ENCODE data around the gene SCLY. TPM values are rescaled to one million over a fixed set of nuclear protein-coding genes. Genes with fewer than 3 reads are reported as not detected.

Gene SCLY
- total and polyA plus RNA-seq, 9 donors: 7.3 to 18.0 (median 12.5) TPM

GRCh38 chr2:238102865-238103264 is 42.1 kb downstream of the SCLY start:
- intact Hi-C loops (cut with DNase I): no loop called here
- H3K27me3 ChIP-seq: no peaks in the 10 kb centered on the region
- TF ChIP-seq CTCF (IDR thresholded peaks at IDR 0.05) (no peak), EP300 (IDR thresholded peaks at IDR 0.05) (no peak), POLR2A (IDR thresholded peaks at IDR 0.05) (no peak)
- H3K4me3 ChIP-seq: no peak overlapping the region
- H3K27ac ChIP-seq: no peak overlapping the region
- 81 to 89% (median 86%) methylated on average over 10 of the region's 10 CpGs for WGBS, 3 donors
- peak in 1 of 5 donors; percentile 3 for DNase-seq
- H3K4me1 ChIP-seq (ENCODE audit: insufficient read depth): no peaks in the 10 kb centered on the region
- no peaks in the 10 kb centered on the region for H3K9me3 ChIP-seq
- no peaks in the 10 kb centered on the region for H3K36me3 ChIP-seq

GRCh38 chr2:238103465-238104225 is 42.8 kb downstream of the SCLY start:
- Histone ChIP-seq H3K36me3 (no peaks in the 10 kb centered on the region), H3K4me3 (no peak overlapping the region), H3K9me3 (no peaks in the 10 kb centered on the region), H3K27me3 (no peaks in the 10 kb centered on the region), H3K4me1 (ENCODE audit: insufficient read depth) (no peaks in the 10 kb centered on the region), H3K27ac (no peak overlapping the region)
- intact Hi-C loops (cut with DNase I): no loop called here
- WGBS, 3 donors: 81 to 85% (median 83%) methylated on average over 18 of the region's 18 CpGs
- DNase-seq: peak in 1 of 5 donors; percentile 6
- TF ChIP-seq EP300 (IDR thresholded peaks at IDR 0.05): no peak
- no peak for TF ChIP-seq CTCF (IDR thresholded peaks at IDR 0.05)
- TF ChIP-seq POLR2A (IDR thresholded peaks at IDR 0.05): no peak

- Histone ChIP-seq H3K4me1 (ENCODE audit: insufficient read depth) (no peaks in the 10 kb centered on the region), H3K27me3 (no peaks in the 10 kb centered on the region), H3K9me3 (no peaks in the 10 kb centered on the region), H3K4me3 (no peak overlapping the region), H3K27ac (no peak overlapping the region), H3K36me3 (no peaks in the 10 kb centered on the region)
- 82 to 86% (median 83%) methylated on average over 14 of the region's 14 CpGs for WGBS, 3 donors
- no peak for DNase-seq
- intact Hi-C loops (cut with DNase I): no loop called here
- TF ChIP-seq CTCF (IDR thresholded peaks at IDR 0.05): no peak
- TF ChIP-seq POLR2A (IDR thresholded peaks at IDR 0.05): no peak
- TF ChIP-seq EP300 (IDR thresholded peaks at IDR 0.05): no peak
Observed at GRCh38 chr2:238104226-238104690, 43.5 kb downstream of the SCLY start.

GRCh38 chr2:238104691-238105371 is 44.0 kb downstream of the SCLY start:
- peak in 1 of 5 donors; percentile 11 for DNase-seq
- Histone ChIP-seq H3K4me1 (ENCODE audit: insufficient read depth) (no peaks in the 10 kb centered on the region), H3K4me3 (no peak overlapping the region), H3K27ac (no peak overlapping the region), H3K9me3 (no peaks in the 10 kb centered on the region), H3K27me3 (no peaks in the 10 kb centered on the region), H3K36me3 (no peaks in the 10 kb centered on the region)
- intact Hi-C loops (cut with DNase I): no loop called here
- TF ChIP-seq CTCF (IDR thresholded peaks at IDR 0.05): no peak
- no peak for TF ChIP-seq POLR2A (IDR thresholded peaks at IDR 0.05)
- TF ChIP-seq EP300 (IDR thresholded peaks at IDR 0.05): no peak
- WGBS, 3 donors: 88 to 93% (median 88%) methylated on average over 19 to 21 of the region's 21 CpGs
